HG03439 (cell line): ENCODE data around the gene PSMC3.

Experiments
- ATAC-seq: cut with Tn5 transposase; IDR thresholded peaks from one replicate; pipeline ENCODE4 v1.9.1; 2021; ENCODE audit warnings: mild to moderate bottlenecking, moderate library complexity; ENCODE audit not compliant: unreplicated experiment

Gene PSMC3

GRCh38 chr11:47413908-47414684, 12.1 kb downstream of the PSMC3 start:
- no peak for ATAC-seq

GRCh38 chr11:47413351-47413750, 12.9 kb downstream of the PSMC3 start:
- no peak for ATAC-seq

GRCh38 chr11:47411884-47412746, 14.1 kb downstream of the PSMC3 start:
- no peak for ATAC-seq

- ATAC-seq, result no peak
Observed at GRCh38 chr11:47410370-47411264, 15.6 kb downstream of the PSMC3 start.

GRCh38 chr11:47409440-47410369, 16.5 kb downstream of the PSMC3 start:
- ATAC-seq, result no peak

GRCh38 chr11:47408598-47409439, 17.4 kb downstream of the PSMC3 start:
- no peak for ATAC-seq

GRCh38 chr11:47407746-47408590, 18.3 kb downstream of the PSMC3 start, which contains the start of gene SLC39A13:
TSS of gene SLC39A13 (plus strand) at chr11:47408590. CDS start at chr11:47410095, 1,505 bp downstream.
- peak; percentile 87 for ATAC-seq

GRCh38 chr11:47406896-47407745, 19.1 kb downstream of the PSMC3 start:
- ATAC-seq, result no peak

- ATAC-seq, result no peak
Observed at GRCh38 chr11:47403571-47403970, 22.7 kb downstream of the PSMC3 start.

- no peak for ATAC-seq
Observed at GRCh38 chr11:47403135-47403534, 23.1 kb downstream of the PSMC3 start.

- peak; percentile 77 for ATAC-seq
Observed at GRCh38 chr11:47400768-47401279, 25.4 kb downstream of the PSMC3 start.

GRCh38 chr11:47399860-47400767, 26.1 kb downstream of the PSMC3 start:
- ATAC-seq, result peak; percentile 36

- ATAC-seq, result no peak
Observed at GRCh38 chr11:47398551-47398950, 27.7 kb downstream of the PSMC3 start.

GRCh38 chr11:47398011-47398410, 28.2 kb downstream of the PSMC3 start:
- ATAC-seq, result no peak

GRCh38 chr11:47396049-47396320, 30.3 kb downstream of the PSMC3 start:
- ATAC-seq, result no peak
